ENCODE data around the gene WEE1. TPM values are rescaled to one million over a fixed set of nuclear protein-coding genes. Genes with fewer than 3 reads are reported as not detected.

Gene WEE1
- total and polyA plus RNA-seq, 10 of the 15 experiments (the other 5 are each of a cell fraction or from before 2014, with no cell fraction given), result 13.8 to 69.5 (median 45.4) TPM

- TF ChIP-seq IRF4 (IDR thresholded peaks at IDR 0.05; ENCODE audit: low read depth, low read length), result peak; percentile 71; the same call in 1 of the 2 replicates
- no peak for TF ChIP-seq ZNF207 (IDR thresholded peaks at IDR 0.05; ENCODE audit: borderline replicate concordance)
- no peak for TF ChIP-seq KDM1A (IDR thresholded peaks at IDR 0.05; ENCODE audit: borderline replicate concordance)
- TF ChIP-seq HDAC2 (IDR thresholded peaks at IDR 0.05), result no peak
- TF ChIP-seq SREBF1 (IDR thresholded peaks at IDR 0.05; ENCODE audit: low read length), result no peak
- TF ChIP-seq E4F1 (IDR thresholded peaks at IDR 0.05; ENCODE audit: borderline replicate concordance, partially characterized antibody), result no peak
- TF ChIP-seq NFYA (IDR thresholded peaks at IDR 0.05; ENCODE audit: borderline replicate concordance, low read depth, low read length), result no peak
- TF ChIP-seq TCF12 (IDR thresholded peaks at IDR 0.05; ENCODE audit: low read depth, low read length), result 0 out of 2 replicates have a peak, but pooled peaks have one; percentile 4
- TF ChIP-seq TAF1 (IDR thresholded peaks at IDR 0.05; ENCODE audit: borderline replicate concordance, low read depth, low read length), result no peak
- peak; percentile 80 for TF ChIP-seq MTA2 (IDR thresholded peaks at IDR 0.05; ENCODE audit: low read depth)
- TF ChIP-seq EGR1 (IDR thresholded peaks at IDR 0.05; ENCODE audit: borderline replicate concordance in 1 of 2, low read depth in 2 of 2, low read length in 2 of 2), result no peak
- TF ChIP-seq GABPA (IDR thresholded peaks at IDR 0.05; ENCODE audit: low read depth), result no peak
- no peak for TF ChIP-seq JUND (IDR thresholded peaks at IDR 0.05; ENCODE audit: low read depth, low read length)
- no peak for TF ChIP-seq MYC (IDR thresholded peaks at IDR 0.05; ENCODE audit: insufficient read depth, insufficient read length, insufficient replicate concordance, low read length, severe bottlenecking)
- no peak for TF ChIP-seq RAD21 (IDR thresholded peaks at IDR 0.05; ENCODE audit: insufficient read depth, low read depth, low read length)
- TF ChIP-seq SMAD1 (IDR thresholded peaks at IDR 0.05; ENCODE audit: low read depth, partially characterized antibody), result no peak
- no peak for TF ChIP-seq CEBPZ (IDR thresholded peaks at IDR 0.05; ENCODE audit: low read depth, low read length)
- peak; percentile 96 for TF ChIP-seq BACH1 (IDR thresholded peaks at IDR 0.05; ENCODE audit: borderline replicate concordance)
- no peak for TF ChIP-seq CHD1 (IDR thresholded peaks at IDR 0.05; ENCODE audit: low read depth, low read length)
- peak; percentile 77; the same call in 1 of the 2 replicates for TF ChIP-seq RUNX3 (IDR thresholded peaks at IDR 0.05; ENCODE audit: low read length)
- TF ChIP-seq POLR2AphosphoS2 (IDR thresholded peaks at IDR 0.05; ENCODE audit: low read depth, low read length), result no peak
- TF ChIP-seq NKRF (conservative IDR thresholded peaks at IDR 0.05), result no peak
- TF ChIP-seq CEBPB (IDR thresholded peaks at IDR 0.05; ENCODE audit: borderline replicate concordance in 1 of 2, low read depth in 2 of 2, low read length in 2 of 2), result no peak
These were observed 7.5 kb upstream of the WEE1 start (continued) for GRCh38 chr11:9565822-9566560.

All from GM12878 (cell line).